Right atrium auricular region (tissue), 2 donors: ENCODE data around the gene ACTRT2. TPM values are rescaled to one million over a fixed set of nuclear protein-coding genes. Genes with fewer than 3 reads are reported as not detected.

ENCODE experiments used
- DNase-seq: peaks from one replicate; pipeline ENCODE4 v3.0.0-alpha.2; 2019; ENCODE audit warnings: low spot score
- H3K27ac ChIP-seq, 2 donors: fragments of 200-600 bp; sonication (generic); 1 replicate in 1 of 2; 2 replicates in 1 of 2; pipeline ENCODE4 v1.5.1; 2016 to 2019
- H3K27me3 ChIP-seq, 2 donors: fragments of 200-600 bp; sonication (generic); one replicate each; pipeline versions ENCODE4 v1.5.1 to v1.6.0; 2017 to 2019
- H3K36me3 ChIP-seq: fragments of 200-600 bp; sonication (generic); one replicate; pipeline ENCODE4 v1.5.1; 2016
- H3K4me1 ChIP-seq, 2 donors: fragments of 200-600 bp; sonication (generic); one replicate each; pipeline versions ENCODE4 v1.5.1 to v1.6.0; 2017 to 2019
- H3K4me3 ChIP-seq, 2 donors: fragments of 200-600 bp; sonication (generic); 1 replicate in 1 of 2; 2 replicates in 1 of 2; pipeline ENCODE4 v1.5.1; 2017 to 2019; ENCODE audit warnings: mild to moderate bottlenecking in 1 of 2, moderate library complexity in 1 of 2
- H3K9me3 ChIP-seq, 2 donors: fragments of 200-600 bp; sonication (generic); one replicate each; pipeline ENCODE4 v1.5.1; 2019
- total RNA-seq, 2 donors: library from RNA; depleted of rRNA; stranded (reverse); fragments of >200 nt; gene quantifications; one replicate each; pipeline ENCODE4 v1.1.0, GENCODE V29; 2016
- TF ChIP-seq, protein P1 (sequence below), 2 donors: fragments of 200-600 bp; sonication (generic); IDR thresholded peaks; one replicate each; pipeline ENCODE4 v1.5.1; 2019; ENCODE audit warnings: antibody characterized with exemption in 2 of 2

ACTRT2 gene
- total RNA-seq, result not detected

DNA sequence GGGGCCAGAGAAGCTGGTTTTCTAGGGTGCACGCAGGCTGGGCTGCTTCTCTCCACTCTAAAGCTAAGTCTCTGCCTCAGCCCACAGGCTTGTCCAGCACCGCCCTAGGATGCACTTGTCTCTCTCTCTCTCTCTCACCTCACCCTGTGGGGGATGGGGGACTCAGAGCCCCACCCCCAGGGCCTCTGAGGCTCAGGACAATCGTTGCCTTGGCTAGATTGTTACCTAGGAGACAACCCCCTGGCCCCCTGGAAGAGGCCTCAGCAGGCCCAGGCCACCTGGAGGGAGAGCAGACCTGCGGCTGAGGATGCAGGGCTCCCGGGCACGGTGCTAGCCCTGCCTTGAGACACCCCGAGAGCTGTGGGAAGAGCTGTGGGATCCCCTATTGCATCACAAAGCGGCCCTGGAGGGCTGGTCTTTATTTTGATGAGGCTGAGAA, at the start of gene ACTRT2:
Gene ACTRT2 (plus strand): TSS at position 235 of the 439 bp plus-strand sequence. CDS start 220 bp downstream, outside the sequence.
- Histone ChIP-seq H3K36me3 (no peaks in the 10 kb centered on the region), H3K9me3 (no peaks in the 10 kb centered on the region), H3K27me3 (no peaks in the 10 kb centered on the region), H3K4me3 (no peak within 1 kb of the TSS), H3K27ac (no peak within 1 kb of the TSS), H3K4me1 (no peaks in the 10 kb centered on the region)
- TF ChIP-seq, protein P1, sequence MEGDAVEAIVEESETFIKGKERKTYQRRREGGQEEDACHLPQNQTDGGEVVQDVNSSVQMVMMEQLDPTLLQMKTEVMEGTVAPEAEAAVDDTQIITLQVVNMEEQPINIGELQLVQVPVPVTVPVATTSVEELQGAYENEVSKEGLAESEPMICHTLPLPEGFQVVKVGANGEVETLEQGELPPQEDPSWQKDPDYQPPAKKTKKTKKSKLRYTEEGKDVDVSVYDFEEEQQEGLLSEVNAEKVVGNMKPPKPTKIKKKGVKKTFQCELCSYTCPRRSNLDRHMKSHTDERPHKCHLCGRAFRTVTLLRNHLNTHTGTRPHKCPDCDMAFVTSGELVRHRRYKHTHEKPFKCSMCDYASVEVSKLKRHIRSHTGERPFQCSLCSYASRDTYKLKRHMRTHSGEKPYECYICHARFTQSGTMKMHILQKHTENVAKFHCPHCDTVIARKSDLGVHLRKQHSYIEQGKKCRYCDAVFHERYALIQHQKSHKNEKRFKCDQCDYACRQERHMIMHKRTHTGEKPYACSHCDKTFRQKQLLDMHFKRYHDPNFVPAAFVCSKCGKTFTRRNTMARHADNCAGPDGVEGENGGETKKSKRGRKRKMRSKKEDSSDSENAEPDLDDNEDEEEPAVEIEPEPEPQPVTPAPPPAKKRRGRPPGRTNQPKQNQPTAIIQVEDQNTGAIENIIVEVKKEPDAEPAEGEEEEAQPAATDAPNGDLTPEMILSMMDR (IDR thresholded peaks at IDR 0.05), result no peak
- no peak for DNase-seq

DNA sequence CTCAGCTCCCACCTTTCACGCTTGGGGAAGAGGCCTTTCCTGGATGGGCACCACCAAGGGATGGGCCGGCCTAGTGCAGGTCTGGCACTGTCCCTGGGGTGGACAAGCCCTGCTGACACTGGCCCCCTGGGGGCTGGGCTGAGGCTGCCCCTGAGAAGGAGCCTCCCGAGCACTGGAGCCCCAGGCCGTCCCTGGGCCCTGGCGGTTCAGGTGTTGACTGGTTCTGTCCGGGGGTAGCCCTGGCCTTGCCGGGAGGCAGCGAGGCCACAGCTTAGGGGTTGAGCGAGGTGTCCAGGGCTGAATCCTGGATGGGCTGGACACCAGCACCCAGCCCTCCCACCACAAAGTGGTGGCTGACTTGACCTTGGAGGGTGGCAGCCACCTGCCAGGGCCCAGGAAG, 49.7 kb upstream of the ACTRT2 start:
- H3K9me3 ChIP-seq, result no peaks in the 10 kb centered on the region
- TF ChIP-seq, protein P1 (IDR thresholded peaks at IDR 0.05), result no peak
- H3K27me3 ChIP-seq, result no peaks in the 10 kb centered on the region
- H3K4me1 ChIP-seq, result no peaks in the 10 kb centered on the region
- H3K4me3 ChIP-seq, result no peak overlapping the region
- DNase-seq, result no peak
- H3K36me3 ChIP-seq, result no peaks in the 10 kb centered on the region
- H3K27ac ChIP-seq, result no peak overlapping the region

DNA sequence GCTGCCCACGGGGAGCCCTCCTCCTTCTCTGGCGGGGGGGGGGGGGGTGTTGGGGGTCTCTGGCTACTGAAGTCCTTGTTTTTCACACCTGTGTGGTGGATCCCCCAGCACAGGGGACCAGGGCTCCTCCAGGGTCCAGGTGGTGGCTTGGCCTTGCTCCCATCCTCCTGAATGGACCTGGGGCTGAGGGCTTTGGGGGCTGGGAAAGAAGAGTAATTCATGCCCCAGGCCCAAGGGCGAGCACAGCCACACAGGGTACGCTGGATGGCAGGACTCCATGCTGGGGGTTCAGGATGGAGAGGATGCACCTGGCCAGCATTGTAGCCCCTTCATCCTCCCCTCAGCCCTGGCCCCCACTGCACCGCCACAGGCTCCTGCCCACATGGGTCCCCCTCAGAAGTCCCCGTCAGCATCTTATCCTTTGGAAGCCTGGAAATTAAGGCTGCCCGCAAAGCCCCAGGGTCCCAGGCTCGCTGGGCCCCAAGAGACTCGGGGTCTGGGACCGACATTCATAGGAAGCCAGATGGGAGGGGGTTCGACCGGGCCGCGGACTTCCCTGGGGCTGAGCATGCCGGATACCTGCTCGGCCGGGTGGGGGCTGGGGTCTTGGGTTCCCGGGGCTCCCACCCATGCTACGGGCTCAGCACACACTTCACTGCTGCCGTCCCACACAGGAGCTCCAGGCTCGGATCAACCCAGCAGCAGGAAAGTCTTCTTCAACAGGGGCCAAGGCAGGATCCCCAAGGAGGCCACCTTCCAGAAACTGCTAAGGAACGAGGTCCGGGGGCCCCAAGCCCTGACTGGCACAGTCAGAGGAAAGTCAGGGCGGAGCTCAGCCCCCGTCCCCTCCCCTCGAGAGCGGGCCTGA, 49.0 kb upstream of the ACTRT2 start:
- Histone ChIP-seq H3K27me3 (no peaks in the 10 kb centered on the region), H3K36me3 (no peaks in the 10 kb centered on the region), H3K4me1 (no peaks in the 10 kb centered on the region), H3K27ac (no peak overlapping the region), H3K9me3 (no peaks in the 10 kb centered on the region), H3K4me3 (no peak overlapping the region)
- TF ChIP-seq, protein P1 (IDR thresholded peaks at IDR 0.05), result no peak
- DNase-seq, result no peak

DNA sequence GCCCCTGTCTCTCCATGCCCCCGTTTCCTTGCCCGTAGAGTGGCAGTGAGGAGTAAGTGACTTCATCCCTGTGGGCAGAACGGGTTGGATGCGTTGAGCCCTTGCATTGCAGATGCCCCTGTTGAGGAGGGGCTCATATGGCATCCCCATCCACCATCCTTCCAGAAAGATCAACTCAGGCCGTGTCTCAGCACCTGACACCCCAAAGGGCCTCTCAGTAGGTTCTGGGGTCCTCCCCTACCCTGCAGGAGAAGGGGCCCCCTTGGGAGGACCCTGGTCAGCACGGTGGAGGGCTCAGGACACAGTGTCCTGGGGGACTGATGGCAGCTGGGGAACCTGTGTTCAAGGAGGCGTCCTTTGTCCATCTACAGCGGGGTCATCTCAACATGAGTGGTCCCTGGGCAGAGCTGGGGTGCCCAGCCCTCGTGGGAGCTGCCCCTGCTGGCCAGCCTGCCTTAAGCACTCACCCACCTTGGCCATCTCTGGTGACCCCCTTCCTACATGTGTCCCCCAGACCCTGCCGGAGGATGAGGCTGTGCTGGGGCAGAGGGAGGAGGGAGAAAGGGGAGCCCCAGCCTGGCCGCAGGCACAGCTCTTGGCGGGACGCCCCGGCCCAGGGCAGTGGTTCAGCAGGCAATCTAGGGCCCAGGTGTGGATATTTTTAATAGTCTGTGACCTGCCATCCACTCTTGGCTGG, 48.2 kb upstream of the ACTRT2 start:
- TF ChIP-seq, protein P1 (IDR thresholded peaks at IDR 0.05), result no peak
- H3K9me3 ChIP-seq, result no peaks in the 10 kb centered on the region
- H3K27ac ChIP-seq, result no peak overlapping the region
- no peaks in the 10 kb centered on the region for H3K36me3 ChIP-seq
- no peak overlapping the region for H3K4me3 ChIP-seq
- DNase-seq, result no peak
- no peaks in the 10 kb centered on the region for H3K27me3 ChIP-seq
- no peaks in the 10 kb centered on the region for H3K4me1 ChIP-seq

DNA sequence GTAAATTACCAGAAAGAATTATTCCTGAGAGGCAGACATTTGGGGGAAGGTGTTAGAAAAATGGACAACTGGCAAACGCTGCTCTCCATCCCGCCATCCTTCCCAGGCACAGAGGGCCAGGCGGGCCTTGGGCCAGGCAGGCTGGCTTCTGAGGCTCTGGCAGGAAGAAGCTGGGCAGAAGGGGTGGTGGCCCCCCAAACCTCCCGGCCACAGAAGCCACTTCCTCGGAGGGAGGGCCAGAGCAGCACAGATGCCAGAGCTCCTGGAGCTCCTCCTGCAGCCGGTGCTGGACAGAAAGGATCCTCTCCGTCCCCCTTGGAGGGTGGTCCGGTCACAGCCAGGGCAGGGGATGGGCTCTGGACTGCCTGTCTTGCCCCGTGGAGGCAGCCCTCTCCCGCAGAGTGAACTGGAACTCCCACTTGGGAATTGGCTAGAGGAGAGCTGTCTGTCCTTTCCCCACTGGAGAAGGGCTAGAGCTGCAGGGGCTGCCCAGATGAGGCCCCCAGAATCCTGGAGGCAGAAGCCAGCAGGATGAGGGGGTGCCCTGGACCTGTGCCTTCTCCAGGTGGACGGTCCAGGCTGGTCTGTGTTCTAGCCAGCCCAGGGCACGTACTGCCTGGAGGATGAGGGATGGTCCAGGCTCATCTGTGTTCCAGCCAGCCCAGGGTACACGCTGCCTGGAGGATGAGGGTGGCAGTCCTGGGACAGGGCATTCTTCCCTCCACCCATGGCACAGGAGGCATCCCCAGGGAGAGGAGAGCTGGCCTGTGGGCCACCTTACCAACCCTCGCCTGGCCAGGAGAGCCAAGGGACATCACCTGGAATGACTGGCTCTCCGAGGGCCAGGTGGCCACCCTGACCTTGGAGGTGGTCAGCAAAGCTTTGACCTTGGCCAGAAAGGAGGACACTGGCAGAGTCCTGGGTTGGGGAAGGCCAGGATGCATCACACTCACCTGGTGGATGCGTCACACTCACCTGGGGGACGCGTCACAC, 47.4 kb upstream of the ACTRT2 start:
- no peaks in the 10 kb centered on the region for H3K9me3 ChIP-seq
- DNase-seq, result no peak
- H3K4me3 ChIP-seq, result no peak overlapping the region
- H3K4me1 ChIP-seq, result no peaks in the 10 kb centered on the region
- H3K36me3 ChIP-seq, result no peaks in the 10 kb centered on the region
- TF ChIP-seq, protein P1 (IDR thresholded peaks at IDR 0.05), result no peak
- no peak overlapping the region for H3K27ac ChIP-seq
- no peaks in the 10 kb centered on the region for H3K27me3 ChIP-seq
